A549 treated with ZK216348 at 1 μM for 4 hours (cell line): ENCODE results near the gene SLC25A41. TPM values are rescaled to one million over a fixed set of nuclear protein-coding genes. Genes with fewer than 3 reads are reported as not detected.

Source experiments
- total RNA-seq: library from RNA; stranded (reverse); fragments of 200-300 nt; extraction: Qiagen RNA extraction; gene quantifications from 5 replicates; pipeline ENCODE4 v1.2.3, GENCODE V29; 2022; ENCODE audit warnings: low read depth

SLC25A41 gene
- 0.11 to 0.23 TPM (median 0.15 TPM) in 4 of 5 replicates, not detected in the other for total RNA-seq

DNA sequence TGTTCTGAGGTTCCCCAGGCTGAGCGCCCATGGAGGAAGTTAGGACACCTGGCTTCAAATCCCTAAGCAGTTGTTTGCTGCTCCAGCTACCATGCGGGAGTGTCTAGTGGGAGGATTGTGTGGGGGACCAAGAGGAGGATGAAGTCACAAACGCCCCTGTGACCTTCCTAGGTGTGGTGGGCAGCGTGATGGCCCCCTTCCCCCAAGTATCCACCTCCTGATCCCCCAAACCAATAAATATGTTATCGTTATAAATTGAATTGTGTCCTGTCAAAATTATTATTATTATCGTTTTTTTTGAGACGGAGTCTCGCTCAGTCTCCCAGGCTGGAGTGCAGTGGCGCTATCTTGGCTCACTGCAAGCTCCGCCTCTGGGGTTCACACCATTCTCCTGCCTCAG lies at the start of gene SLC25A41:
Gene SLC25A41, minus strand, starts transcription at position 101 of the 400 bp plus-strand sequence. Its CDS starts 70 bp downstream, at position 31.

DNA sequence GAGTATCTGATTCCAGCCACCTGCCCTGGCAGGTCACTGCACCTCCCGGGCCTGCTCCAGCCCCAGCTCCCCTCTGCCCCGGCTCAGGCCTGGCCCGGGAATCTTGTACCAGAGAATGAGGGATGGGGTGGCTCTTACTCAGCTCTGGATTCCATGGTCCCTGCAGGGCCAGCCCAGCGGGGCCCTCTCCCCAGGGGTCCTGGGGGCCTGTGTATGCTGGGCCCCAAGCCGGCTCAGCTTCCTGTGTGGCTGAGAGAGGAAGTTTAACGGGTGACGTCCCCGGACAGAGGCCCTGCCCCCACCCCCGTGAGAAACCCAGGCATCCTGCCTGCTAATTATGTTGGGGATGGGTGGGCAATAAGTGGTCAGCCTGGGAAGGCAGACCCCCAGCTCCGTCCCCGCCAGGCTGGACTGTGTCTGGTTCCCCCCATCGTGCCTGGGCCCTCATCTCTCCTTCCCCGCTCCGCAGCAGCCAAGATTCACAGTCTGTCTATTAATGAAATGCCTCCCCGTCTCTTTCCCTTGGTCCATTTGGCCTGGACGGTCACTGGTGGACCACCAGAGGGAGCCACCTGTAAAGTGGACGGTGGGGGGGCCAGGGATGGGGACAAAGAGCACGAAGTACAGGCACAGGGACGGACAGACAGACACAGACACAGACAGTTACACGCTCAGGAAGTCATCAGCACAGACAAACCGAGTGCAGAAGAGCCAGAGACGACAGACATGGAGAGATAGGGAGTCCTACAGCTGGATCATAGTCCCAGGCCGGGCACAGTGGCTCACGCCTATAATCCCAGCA lies 48.2 kb upstream of the SLC25A41 start, which contains the start of gene DENND1C:
Gene DENND1C, minus strand, starts transcription at position 247 of the 802 bp plus-strand sequence. Its CDS starts 92 bp downstream, at position 155.

DNA sequence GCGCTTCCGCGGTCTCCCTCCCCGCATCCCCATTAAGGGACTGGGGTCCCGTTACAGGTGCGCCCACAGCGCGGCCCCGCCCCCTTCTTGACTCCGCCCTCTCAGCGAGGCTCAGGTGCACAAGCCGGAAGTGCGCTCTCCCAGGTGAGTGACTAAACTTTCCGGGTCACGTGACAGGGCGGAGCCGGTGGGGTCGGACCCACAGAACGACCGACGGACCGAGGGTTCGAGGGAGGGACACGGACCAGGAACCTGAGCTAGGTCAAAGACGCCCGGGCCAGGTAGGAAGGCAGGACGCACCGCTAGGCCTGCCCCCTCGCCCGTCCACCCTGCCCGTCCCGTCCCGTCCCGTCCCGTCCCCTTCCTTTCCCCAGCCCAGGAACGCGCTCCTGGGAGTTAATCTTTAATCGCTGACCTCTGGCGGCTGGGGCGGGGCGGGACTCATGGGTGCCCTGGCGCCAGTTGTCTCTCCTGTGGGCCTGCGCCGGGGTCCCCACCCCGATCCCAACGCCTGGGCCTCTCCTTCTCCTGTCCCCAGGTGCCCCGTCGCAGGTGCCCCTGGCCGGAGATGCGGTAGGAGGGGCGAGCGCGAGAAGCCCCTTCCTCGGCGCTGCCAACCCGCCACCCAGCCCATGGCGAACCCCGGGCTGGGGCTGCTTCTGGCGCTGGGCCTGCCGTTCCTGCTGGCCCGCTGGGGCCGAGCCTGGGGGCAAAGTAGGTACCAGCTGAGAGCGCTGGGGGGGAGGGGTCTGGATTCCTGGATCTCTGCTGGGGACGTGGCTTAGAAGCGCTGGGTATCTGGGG lies 30.7 kb upstream of the SLC25A41 start, which contains the start of gene CRB3:
Gene CRB3, plus strand, starts transcription at position 202 of the 804 bp plus-strand sequence. Its CDS starts 431 bp downstream, at position 633.

DNA sequence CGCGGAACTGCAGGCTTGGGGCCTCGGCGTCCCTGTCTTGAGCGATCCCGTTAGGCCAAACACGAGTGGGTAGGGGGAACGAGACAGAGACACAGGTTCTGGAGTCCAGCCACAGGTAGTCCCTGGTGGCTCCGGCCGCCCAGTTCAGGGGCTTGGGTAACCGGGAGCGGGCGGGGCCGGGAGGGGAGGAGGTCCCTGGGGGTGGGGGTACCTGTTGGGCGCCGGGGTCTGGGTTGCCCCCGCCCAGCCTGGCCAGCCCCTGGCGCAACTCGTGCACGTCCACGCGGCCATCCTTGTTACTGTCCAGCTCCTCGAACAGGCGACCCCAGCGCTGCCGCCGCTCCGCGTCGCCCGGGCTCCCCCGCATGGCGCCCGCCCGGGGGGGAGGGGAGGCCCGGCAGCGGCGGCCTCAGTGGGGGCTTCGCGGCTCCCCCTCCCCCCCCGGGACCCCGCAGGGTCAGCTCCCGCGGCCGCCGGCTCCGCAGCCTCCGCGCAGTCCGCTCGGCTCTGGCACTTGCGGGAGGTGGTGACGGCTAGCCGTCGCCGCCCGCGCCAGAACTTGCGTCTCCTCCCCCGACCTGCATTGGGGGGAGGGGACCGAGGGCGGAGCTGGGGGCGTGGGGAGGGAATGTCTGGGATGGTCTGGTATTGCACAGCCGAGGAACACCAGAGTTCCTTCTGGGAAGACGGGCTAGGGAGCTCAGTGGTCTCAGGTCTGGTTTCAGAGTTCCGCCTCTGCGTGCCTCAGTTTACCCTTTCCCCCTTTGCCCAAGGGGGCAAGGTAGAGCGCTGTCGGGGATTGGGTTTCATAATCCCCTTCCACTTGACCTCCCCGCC lies 25.9 kb upstream of the SLC25A41 start, which contains the start of gene SLC25A23:
Gene SLC25A23, minus strand, starts transcription at position 531 of the 837 bp plus-strand sequence. Its CDS starts 164 bp downstream, at position 367.

DNA sequence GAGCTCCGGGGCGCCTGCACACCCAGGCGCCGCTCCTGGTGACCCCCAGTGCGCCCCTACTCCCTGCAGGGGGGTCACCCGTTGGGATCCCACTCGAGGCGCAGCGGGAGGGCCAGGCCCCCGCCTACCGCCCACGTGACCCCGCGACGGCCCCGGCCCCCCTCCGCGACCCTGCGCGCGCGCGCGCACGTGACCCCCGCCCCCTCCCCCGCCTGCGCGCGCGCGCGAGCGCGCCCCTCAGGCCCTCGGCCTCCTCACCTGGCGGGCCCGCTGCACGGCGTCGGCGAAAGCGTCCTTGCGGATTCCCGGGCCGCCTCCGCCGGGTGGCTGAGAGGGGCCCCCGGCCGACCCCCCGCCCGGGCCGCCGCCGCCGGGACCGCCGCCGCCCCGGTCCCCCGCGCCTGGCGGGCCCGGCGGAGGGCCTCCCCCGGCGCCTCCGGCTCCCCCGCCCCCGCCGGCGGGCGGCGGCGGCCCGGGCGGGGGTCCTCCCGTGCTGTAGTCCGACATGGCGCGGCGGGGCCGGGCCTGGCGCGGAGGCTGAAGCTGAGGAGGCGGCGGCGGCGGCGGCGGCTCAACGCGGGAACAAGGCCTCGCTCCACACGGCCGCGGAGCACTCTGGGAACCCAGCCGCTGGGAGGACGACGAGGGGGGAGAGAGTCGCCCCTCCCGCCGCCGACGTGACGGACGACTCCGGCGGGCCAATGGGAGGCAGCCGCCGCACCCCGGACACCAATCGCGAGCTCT lies 9.2 kb downstream of the SLC25A41 start, which contains the start of gene KHSRP:
Gene KHSRP, minus strand, starts transcription at position 617 of the 744 bp plus-strand sequence. Its CDS starts 110 bp downstream, at position 507.

DNA sequence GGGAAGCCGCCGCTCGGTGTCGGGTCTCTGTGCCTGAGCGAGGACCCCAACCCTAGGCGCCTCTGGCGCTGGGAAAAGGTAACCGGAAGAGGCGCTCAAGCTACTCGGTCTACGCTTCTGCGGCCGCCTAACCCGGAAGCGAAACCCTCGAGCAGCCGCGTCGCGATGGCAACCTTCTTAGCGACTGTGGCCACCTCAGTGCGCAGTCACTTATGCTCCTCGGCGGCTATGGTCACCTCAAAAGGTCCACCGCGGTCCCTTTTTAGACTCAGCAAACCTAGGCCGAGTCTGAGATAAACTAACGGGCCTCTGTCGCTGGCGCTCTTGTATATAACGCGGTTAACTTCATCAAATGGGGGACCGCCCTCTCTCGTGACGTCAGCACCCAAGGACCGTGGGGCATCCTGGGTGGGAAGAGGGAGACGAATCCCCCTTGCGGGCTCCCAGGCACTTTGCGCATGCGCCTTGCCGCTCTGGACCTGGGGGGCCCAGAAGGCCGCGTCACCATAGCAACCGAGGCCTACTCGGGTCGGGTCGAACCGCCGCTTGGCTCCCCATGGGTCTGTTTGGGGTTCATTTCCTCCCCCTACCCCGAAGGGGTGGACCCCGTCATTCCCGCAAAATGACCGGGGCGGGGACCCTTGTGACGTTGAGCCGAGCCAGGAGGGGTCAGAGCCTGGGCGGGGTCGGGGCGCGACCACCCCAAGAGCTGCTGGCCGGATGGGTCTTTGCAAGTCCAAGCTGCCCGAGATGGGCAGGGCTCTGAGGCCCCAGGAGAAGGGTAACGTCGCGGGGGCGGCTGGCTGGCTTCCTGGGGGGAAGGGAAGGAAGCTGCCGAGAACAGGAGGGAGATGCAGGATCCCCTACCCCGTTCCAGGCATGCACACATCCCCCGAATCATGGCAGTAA lies 40.2 kb downstream of the SLC25A41 start, which contains the start of gene GTF2F1:
Gene GTF2F1, minus strand, starts transcription at position 91 of the 909 bp plus-strand sequence. CDS start 169 bp downstream, outside the sequence.

Other genes with a start within 250 kb of the SLC25A41 start
- 16.2 to 25.2 TPM (median 21.8 TPM) in 5 replicates for gene MLLT1, start 153.8 kb downstream of the SLC25A41 start, total RNA-seq
- not detected in 5 replicates for gene ACER1, start 100.2 kb downstream of the SLC25A41 start, total RNA-seq
- gene CLPP, start 72.2 kb downstream of the SLC25A41 start, total RNA-seq = 37.0 to 72.8 TPM (median 70.3 TPM) in 5 replicates
- gene ALKBH7, start 61.0 kb downstream of the SLC25A41 start, total RNA-seq = 17.0 to 39.5 TPM (median 27.5 TPM) in 5 replicates
- gene PSPN, start 57.8 kb downstream of the SLC25A41 start, total RNA-seq = 0.50 to 1.1 TPM (median 0.69 TPM) in 5 replicates
- 60.4 to 67.1 TPM (median 63.6 TPM) in 5 replicates for gene GTF2F1, start 40.6 kb downstream of the SLC25A41 start, total RNA-seq
- gene KHSRP, start 9.0 kb downstream of the SLC25A41 start, total RNA-seq = 153 to 214 TPM (median 202 TPM) in 5 replicates
- gene SLC25A23, start 26.0 kb upstream of the SLC25A41 start, total RNA-seq = 14.4 to 21.7 TPM (median 19.9 TPM) in 5 replicates
- gene CRB3, start 30.5 kb upstream of the SLC25A41 start, total RNA-seq = 2.2 to 6.3 TPM (median 5.2 TPM) in 5 replicates
- 0.13 to 0.27 TPM (median 0.24 TPM) in 4 of 5 replicates, not detected in the other for gene DENND1C, start 48.0 kb upstream of the SLC25A41 start, total RNA-seq
- gene TUBB4A, start 68.5 kb upstream of the SLC25A41 start, total RNA-seq = 4.4 to 8.1 TPM (median 7.2 TPM) in 5 replicates
- 3.2 to 6.5 TPM (median 6.1 TPM) in 5 replicates for gene TNFSF9, start 97.3 kb upstream of the SLC25A41 start, total RNA-seq
- gene CD70, start 157.4 kb upstream of the SLC25A41 start, total RNA-seq = 10.6 to 27.7 TPM (median 22.0 TPM) in 5 replicates
- gene TNFSF14, start 236.4 kb upstream of the SLC25A41 start, total RNA-seq = 0.05 to 0.25 TPM (median 0.12 TPM) in 4 of 5 replicates, not detected in the other